ENCODE measurements around the gene CAMKMT.

The CAMKMT gene

DNA sequence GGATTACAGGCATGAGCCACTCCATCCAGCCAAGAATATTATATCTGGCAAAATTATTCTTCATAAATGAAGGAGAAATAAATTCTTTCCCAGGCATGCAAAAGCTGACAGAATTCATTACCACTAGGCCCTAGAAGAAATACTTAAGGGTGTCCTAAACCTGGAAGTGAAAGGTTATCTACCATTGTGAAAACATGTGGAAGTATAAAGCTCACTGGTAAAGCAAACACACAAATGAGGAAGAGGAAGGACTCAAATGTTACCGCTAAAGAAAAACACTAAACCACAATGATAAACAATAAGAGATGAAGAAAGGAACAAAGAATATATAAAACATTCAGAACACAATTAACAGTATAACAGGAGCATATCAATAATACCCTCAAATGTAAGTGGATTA lies 171.8 kb downstream of the CAMKMT start:
- Histone ChIP-seq H4K20me1 (ENCODE audit: insufficient read depth, low read length) (no peaks in the 10 kb centered on the region), H3F3A (ENCODE audit: insufficient read depth, low read length) (no peaks in the 10 kb centered on the region), H3K9me2 (ENCODE audit: low read depth, low read length) (no peaks in the 10 kb centered on the region), H3K27ac (ENCODE audit: low read depth, low read length, poor library complexity, severe bottlenecking) (no peak overlapping the region), H2AFZ (ENCODE audit: low read length) (no peak overlapping the region), H3K4me3 (ENCODE audit: low read depth, low read length, poor library complexity, severe bottlenecking) (no peak overlapping the region), H3K36me3 (ENCODE audit: insufficient read depth, low read length) (0 out of 2 replicates have a peak, but pooled peaks cover 4% of the 10 kb centered on the region), H3K4me2 (ENCODE audit: low read length) (no peak overlapping the region), H3K79me2 (ENCODE audit: insufficient read depth, low read length) (no peaks in the 10 kb centered on the region), H3K9me3 (ENCODE audit: low read length) (no peaks in the 10 kb centered on the region; the same call in 1 of the 2 replicates), H3K27me3 (ENCODE audit: insufficient read depth, low read length) (no peaks in the 10 kb centered on the region), H3K9ac (ENCODE audit: low read length) (no peak overlapping the region), H3K4me1 (ENCODE audit: insufficient read depth, low read length, severe bottlenecking) (no peaks in the 10 kb centered on the region)
- no peak for TF ChIP-seq EZH2 (IDR thresholded peaks at IDR 0.05; ENCODE audit: borderline replicate concordance, low read length)
- TF ChIP-seq, protein P1, sequence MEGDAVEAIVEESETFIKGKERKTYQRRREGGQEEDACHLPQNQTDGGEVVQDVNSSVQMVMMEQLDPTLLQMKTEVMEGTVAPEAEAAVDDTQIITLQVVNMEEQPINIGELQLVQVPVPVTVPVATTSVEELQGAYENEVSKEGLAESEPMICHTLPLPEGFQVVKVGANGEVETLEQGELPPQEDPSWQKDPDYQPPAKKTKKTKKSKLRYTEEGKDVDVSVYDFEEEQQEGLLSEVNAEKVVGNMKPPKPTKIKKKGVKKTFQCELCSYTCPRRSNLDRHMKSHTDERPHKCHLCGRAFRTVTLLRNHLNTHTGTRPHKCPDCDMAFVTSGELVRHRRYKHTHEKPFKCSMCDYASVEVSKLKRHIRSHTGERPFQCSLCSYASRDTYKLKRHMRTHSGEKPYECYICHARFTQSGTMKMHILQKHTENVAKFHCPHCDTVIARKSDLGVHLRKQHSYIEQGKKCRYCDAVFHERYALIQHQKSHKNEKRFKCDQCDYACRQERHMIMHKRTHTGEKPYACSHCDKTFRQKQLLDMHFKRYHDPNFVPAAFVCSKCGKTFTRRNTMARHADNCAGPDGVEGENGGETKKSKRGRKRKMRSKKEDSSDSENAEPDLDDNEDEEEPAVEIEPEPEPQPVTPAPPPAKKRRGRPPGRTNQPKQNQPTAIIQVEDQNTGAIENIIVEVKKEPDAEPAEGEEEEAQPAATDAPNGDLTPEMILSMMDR (IDR thresholded peaks at IDR 0.05; ENCODE audit: low read length) = no peak

DNA sequence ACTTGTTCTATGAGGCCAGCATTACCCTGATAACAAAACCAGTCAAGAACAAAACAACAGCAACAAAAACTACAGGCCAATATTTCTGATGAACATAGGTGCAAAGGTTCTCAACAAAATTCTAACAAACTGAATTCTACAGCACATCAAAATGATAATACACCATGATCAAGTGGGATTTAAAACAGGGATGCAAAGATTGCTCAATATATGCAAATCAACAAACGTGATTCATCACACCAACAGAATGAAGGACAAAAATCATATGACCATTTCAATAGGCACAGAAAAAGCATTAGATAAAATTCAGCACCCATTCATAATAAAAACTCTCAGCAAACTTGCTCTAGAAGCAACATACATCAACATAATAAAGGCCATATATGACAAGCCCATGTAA lies 173.6 kb downstream of the CAMKMT start:
- H3K9me2 ChIP-seq (ENCODE audit: low read depth, low read length) = no peaks in the 10 kb centered on the region

DNA sequence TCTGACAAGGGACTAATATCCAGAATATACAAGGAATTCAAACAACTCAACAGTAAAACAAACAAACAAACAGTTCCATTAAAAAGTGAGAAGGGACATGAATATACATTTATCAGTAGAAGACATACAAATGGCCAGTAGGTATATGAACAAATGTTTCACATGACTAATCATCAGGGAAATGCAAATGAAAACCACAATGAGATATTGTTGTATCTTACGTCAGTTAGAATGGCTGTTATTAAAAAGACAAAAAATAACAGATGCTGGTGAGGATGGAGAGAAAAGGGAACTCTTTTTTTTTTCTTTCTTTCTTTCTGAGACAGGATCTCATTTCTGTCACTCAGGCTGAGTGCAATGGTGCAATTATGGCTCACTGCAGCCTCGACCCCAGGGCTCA lies 175.5 kb downstream of the CAMKMT start:
- 0 out of 2 replicates have a peak, but pooled peaks cover 4% of the 10 kb centered on the region for H3K36me3 ChIP-seq (ENCODE audit: insufficient read depth, low read length)
- H3K79me2 ChIP-seq (ENCODE audit: insufficient read depth, low read length) = no peaks in the 10 kb centered on the region
- no peak overlapping the region for H2AFZ ChIP-seq (ENCODE audit: low read length)
- no peaks in the 10 kb centered on the region for H3K27me3 ChIP-seq (ENCODE audit: insufficient read depth, low read length)
- no peak overlapping the region for H3K4me2 ChIP-seq (ENCODE audit: low read length)
- no peak overlapping the region for H3K27ac ChIP-seq (ENCODE audit: low read depth, low read length, poor library complexity, severe bottlenecking)
- H3K4me3 ChIP-seq (ENCODE audit: low read depth, low read length, poor library complexity, severe bottlenecking) = no peak overlapping the region
- H3K9me2 ChIP-seq (ENCODE audit: low read depth, low read length) = no peaks in the 10 kb centered on the region
- H3K9me3 ChIP-seq (ENCODE audit: low read length) = no peaks in the 10 kb centered on the region; the same call in 1 of the 2 replicates
- TF ChIP-seq EZH2 (IDR thresholded peaks at IDR 0.05; ENCODE audit: borderline replicate concordance, low read length) = no peak
- no peaks in the 10 kb centered on the region for H3K4me1 ChIP-seq (ENCODE audit: insufficient read depth, low read length, severe bottlenecking)
- no peaks in the 10 kb centered on the region for H3F3A ChIP-seq (ENCODE audit: insufficient read depth, low read length)
- no peaks in the 10 kb centered on the region for H4K20me1 ChIP-seq (ENCODE audit: insufficient read depth, low read length)
- no peak overlapping the region for H3K9ac ChIP-seq (ENCODE audit: low read length)

More for the DNA sequence above, 173.6 kb downstream of the CAMKMT start:
- Histone ChIP-seq H3K4me2 (ENCODE audit: low read length) (no peak overlapping the region), H3K36me3 (ENCODE audit: insufficient read depth, low read length) (0 out of 2 replicates have a peak, but pooled peaks cover 4% of the 10 kb centered on the region), H3K79me2 (ENCODE audit: insufficient read depth, low read length) (no peaks in the 10 kb centered on the region), H2AFZ (ENCODE audit: low read length) (no peak overlapping the region), H3K27ac (ENCODE audit: low read depth, low read length, poor library complexity, severe bottlenecking) (no peak overlapping the region), H3K4me3 (ENCODE audit: low read depth, low read length, poor library complexity, severe bottlenecking) (no peak overlapping the region), H3K9ac (ENCODE audit: low read length) (no peak overlapping the region), H3K9me3 (ENCODE audit: low read length) (no peaks in the 10 kb centered on the region; the same call in 1 of the 2 replicates), H4K20me1 (ENCODE audit: insufficient read depth, low read length) (no peaks in the 10 kb centered on the region), H3K27me3 (ENCODE audit: insufficient read depth, low read length) (no peaks in the 10 kb centered on the region), H3F3A (ENCODE audit: insufficient read depth, low read length) (no peaks in the 10 kb centered on the region), H3K4me1 (ENCODE audit: insufficient read depth, low read length, severe bottlenecking) (no peaks in the 10 kb centered on the region)
- TF ChIP-seq, protein P1 (IDR thresholded peaks at IDR 0.05; ENCODE audit: low read length) = no peak
- no peak for TF ChIP-seq EZH2 (IDR thresholded peaks at IDR 0.05; ENCODE audit: borderline replicate concordance, low read length)

DNA sequence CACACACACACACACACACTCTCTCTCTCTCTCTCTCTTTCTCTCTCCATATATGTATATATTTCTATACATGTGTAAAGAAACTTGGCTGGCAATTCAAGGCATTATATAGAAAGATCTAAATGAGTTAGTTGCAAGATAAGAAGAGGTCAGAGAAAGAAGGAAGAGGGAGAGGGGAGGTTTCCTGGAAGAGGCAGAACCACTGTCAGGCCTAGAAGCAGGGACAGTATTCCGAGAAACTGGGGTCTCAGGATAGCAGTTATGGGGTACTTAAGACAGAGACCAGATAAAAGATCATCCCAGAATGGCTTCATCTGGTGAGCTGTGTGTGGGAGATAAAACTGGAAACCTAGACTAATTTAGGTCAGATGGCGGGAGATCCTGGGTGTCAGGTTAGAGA lies 180.8 kb downstream of the CAMKMT start:
- no peaks in the 10 kb centered on the region for H3K4me1 ChIP-seq (ENCODE audit: insufficient read depth, low read length, severe bottlenecking)
- H3K4me3 ChIP-seq (ENCODE audit: low read depth, low read length, poor library complexity, severe bottlenecking) = no peak overlapping the region
- H3K9ac ChIP-seq (ENCODE audit: low read length) = no peak overlapping the region
- TF ChIP-seq EZH2 (IDR thresholded peaks at IDR 0.05; ENCODE audit: borderline replicate concordance, low read length) = no peak
- TF ChIP-seq, protein P1 (IDR thresholded peaks at IDR 0.05; ENCODE audit: low read length) = no peak
- H3K9me3 ChIP-seq (ENCODE audit: low read length) = no peaks in the 10 kb centered on the region
- no peak overlapping the region for H2AFZ ChIP-seq (ENCODE audit: low read length)
- H3K36me3 ChIP-seq (ENCODE audit: insufficient read depth, low read length) = no peaks in the 10 kb centered on the region
- H3K27ac ChIP-seq (ENCODE audit: low read depth, low read length, poor library complexity, severe bottlenecking) = no peak overlapping the region
- H3K9me2 ChIP-seq (ENCODE audit: low read depth, low read length) = no peaks in the 10 kb centered on the region
- H3K27me3 ChIP-seq (ENCODE audit: insufficient read depth, low read length) = no peaks in the 10 kb centered on the region
- no peaks in the 10 kb centered on the region for H3F3A ChIP-seq (ENCODE audit: insufficient read depth, low read length)
- no peaks in the 10 kb centered on the region for H4K20me1 ChIP-seq (ENCODE audit: insufficient read depth, low read length)
- H3K4me2 ChIP-seq (ENCODE audit: low read length) = no peak overlapping the region
- H3K79me2 ChIP-seq (ENCODE audit: insufficient read depth, low read length) = no peaks in the 10 kb centered on the region
